GM21423 (cell line): ENCODE measurements around the gene PRODH2.
"Not testable (repeated sequence)": the region's sequence is repeated elsewhere in the genome, so short reads cannot be mapped to it uniquely, and the experiment has no call there.

Experiments
- ATAC-seq: cut with Tn5 transposase; IDR thresholded peaks from one replicate; pipeline ENCODE4 v1.9.1; 2021; ENCODE audit warnings: mild to moderate bottlenecking, moderate library complexity; ENCODE audit not compliant: unreplicated experiment

Gene PRODH2

GRCh38 chr19:35782589-35782988, 30.1 kb downstream of the PRODH2 start:
- ATAC-seq = no peak

- ATAC-seq = no peak
Measured at GRCh38 chr19:35781650-35782049, 31.0 kb downstream of the PRODH2 start.

- ATAC-seq = no peak
Measured at GRCh38 chr19:35780717-35781116, 31.9 kb downstream of the PRODH2 start.

GRCh38 chr19:35780058-35780457, 32.6 kb downstream of the PRODH2 start:
- no peak for ATAC-seq

GRCh38 chr19:35779033-35779432, 33.6 kb downstream of the PRODH2 start:
- no peak for ATAC-seq

GRCh38 chr19:35777961-35778360, 34.7 kb downstream of the PRODH2 start:
- ATAC-seq = no peak

GRCh38 chr19:35777086-35777841, 35.4 kb downstream of the PRODH2 start:
- ATAC-seq = no peak

GRCh38 chr19:35776102-35776788, 36.4 kb downstream of the PRODH2 start:
- no peak for ATAC-seq

- peak; percentile 87 for ATAC-seq
Measured at GRCh38 chr19:35775298-35776101, 37.1 kb downstream of the PRODH2 start, which contains the start of gene ARHGAP33. Gene ARHGAP33, plus strand, starts transcription at chr19:35775564. Its CDS starts 95 bp downstream, at chr19:35775659.

GRCh38 chr19:35775046-35775297, 37.7 kb downstream of the PRODH2 start:
- no peak for ATAC-seq

- ATAC-seq = no peak
Measured at GRCh38 chr19:35774274-35775045, 38.2 kb downstream of the PRODH2 start.

GRCh38 chr19:35773020-35773806, 39.4 kb downstream of the PRODH2 start:
- no peak for ATAC-seq

GRCh38 chr19:35772362-35772761, 40.3 kb downstream of the PRODH2 start:
- ATAC-seq = not testable (repeated sequence)

- no peak for ATAC-seq
Measured at GRCh38 chr19:35768082-35768421, 44.6 kb downstream of the PRODH2 start.

- ATAC-seq = no peak
Measured at GRCh38 chr19:35767288-35768081, 45.2 kb downstream of the PRODH2 start.

GRCh38 chr19:35766571-35767104, 46.0 kb downstream of the PRODH2 start:
- no peak for ATAC-seq

- no peak for ATAC-seq
Measured at GRCh38 chr19:35764432-35765315, 48.0 kb downstream of the PRODH2 start.

- no peak for ATAC-seq
Measured at GRCh38 chr19:35760711-35761349, 51.8 kb downstream of the PRODH2 start.
